NCI-H82 (cell line): Measurements from ENCODE around the gene WDR89.
A peak's percentile ranks its signal among the peaks of the same experiment; 100 is the strongest.
"Not testable (repeated sequence)": the region's sequence is repeated elsewhere in the genome, so short reads cannot be mapped to it uniquely, and the experiment has no call there.

Source experiments
- DNase-seq: peaks from one replicate; lab custom pipeline; 2025; lab: John Stamatoyannopoulos, UW

WDR89 gene, protein sequence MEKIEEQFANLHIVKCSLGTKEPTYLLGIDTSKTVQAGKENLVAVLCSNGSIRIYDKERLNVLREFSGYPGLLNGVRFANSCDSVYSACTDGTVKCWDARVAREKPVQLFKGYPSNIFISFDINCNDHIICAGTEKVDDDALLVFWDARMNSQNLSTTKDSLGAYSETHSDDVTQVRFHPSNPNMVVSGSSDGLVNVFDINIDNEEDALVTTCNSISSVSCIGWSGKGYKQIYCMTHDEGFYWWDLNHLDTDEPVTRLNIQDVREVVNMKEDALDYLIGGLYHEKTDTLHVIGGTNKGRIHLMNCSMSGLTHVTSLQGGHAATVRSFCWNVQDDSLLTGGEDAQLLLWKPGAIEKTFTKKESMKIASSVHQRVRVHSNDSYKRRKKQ

GRCh38 chr14:63641473-63642228 is at the start of gene WDR89:
WDR89 (minus strand) TSS chr14:63641871; CDS start chr14:63599942, 41,929 bp downstream.
- peak; percentile 99 for DNase-seq

DNA sequence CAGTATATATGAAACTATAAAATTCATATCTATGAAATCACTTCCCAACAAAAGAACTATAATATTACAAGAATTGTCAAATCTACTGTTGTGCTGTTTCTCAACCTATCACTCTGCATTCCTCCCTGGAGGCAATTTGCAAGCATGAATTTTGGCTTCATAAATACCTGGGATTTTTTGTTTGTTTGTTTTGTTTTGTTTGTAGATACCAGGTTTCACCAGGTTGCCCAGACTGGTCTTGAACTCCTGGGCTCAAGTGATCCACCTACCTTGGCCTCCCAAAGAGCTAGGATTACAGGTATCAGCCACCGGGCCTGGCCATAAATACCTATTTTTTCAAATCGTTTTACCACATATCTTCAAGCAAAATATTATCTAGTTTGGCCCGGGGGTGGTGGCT is 47.5 kb upstream of the WDR89 start:
- DNase-seq, result no peak

GRCh38 chr14:63686926-63687325 is 45.3 kb upstream of the WDR89 start:
- DNase-seq, result no peak

DNA sequence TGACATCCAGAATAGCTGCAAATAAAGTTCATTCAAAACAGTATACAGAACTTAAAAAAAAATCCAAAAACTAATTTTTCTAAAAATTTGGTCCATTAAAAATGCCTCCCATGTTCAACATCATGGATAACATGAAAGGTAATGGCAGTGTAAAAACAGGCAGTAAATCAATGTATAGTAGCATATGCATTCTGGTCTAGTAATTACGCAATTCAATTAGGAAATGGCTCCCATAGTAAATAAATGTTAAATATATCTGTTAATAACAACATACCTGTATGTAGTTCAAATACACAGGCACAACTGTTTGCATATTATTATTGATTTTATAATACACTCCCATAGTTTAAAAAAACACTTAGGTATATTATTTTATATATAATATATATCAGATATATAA is 43.7 kb upstream of the WDR89 start:
- DNase-seq, result no peak

DNA sequence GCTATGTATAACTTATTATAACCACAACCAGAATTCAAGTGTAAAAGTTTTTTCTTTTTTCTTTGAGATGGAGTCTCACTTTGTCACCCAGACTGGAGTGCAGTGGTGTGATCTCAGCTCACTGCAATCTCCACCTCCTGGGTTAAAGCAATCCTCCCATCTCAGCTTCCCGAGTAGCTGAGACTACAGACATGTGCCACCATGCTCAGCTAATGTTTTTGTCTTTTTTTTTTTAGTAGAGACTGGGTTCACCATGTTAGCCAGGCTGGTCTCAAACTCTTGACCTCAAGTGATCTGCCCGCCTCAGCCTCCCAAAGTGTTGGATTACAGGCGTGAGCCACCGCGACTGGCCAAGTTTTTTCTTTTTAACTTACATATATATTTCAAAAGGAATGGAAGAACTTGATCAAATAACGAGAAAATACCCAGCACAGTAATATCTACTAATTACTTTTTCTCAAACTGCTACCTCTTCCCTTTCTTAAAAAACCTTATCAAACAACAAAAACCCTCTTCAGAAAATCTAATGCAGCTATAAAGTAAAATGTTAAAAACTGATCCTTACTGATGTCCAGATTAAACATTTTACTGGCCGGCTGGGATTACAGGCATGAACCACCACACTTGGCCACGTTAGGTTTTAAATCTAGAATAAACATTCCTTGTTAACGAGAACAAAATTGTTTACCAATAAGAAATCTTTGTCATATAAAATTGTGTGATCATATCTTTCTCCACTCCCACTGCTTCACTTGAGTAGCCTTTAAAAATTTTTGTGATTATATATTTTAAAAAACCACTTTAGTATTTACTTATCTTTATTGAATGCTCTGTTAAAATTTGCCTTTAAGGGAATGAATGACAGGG is 41.3 kb upstream of the WDR89 start:
- no peak for DNase-seq

DNA sequence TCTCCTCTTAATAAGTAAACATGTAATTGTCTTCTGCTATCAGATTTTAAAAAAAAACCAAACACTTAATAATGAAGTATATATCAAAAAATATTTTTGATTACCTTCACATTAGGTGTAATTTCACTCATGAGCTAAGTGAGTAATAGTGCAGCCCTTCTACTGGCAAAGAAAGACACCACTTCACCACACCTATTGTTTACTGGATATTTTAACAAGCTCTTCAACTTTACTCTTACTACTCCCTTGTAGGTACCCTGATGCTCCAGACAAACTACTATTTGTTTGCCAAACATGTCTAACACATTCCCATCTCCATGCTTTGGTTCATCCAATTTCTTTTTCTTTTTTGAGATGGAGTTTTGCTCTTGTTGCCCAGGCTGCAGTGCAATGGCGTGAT is 36.9 kb upstream of the WDR89 start:
- no peak for DNase-seq

GRCh38 chr14:63677891-63678379 is 36.3 kb upstream of the WDR89 start:
- DNase-seq, result no peak

DNA sequence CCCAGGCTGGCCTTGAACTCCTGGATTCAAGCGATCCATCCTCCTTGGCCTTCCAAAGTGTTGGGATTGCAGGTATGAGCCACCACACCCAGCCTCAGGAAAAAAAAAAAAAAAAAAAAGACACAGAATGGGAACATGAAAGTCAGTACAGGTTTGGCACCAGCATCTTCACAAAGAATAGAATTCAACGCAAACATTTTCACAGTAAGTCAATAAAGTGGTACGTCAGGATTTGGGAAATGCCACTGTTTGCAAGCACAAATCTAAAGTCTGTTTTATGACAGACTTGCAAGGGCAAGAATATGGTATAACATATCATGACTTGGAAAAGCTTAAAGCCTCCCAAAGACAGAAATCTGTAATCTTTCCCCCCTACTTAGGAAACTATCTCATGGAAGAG is 34.9 kb upstream of the WDR89 start:
- no peak for DNase-seq

GRCh38 chr14:63673886-63674497 is 32.3 kb upstream of the WDR89 start:
- DNase-seq, result peak; percentile 23

DNA sequence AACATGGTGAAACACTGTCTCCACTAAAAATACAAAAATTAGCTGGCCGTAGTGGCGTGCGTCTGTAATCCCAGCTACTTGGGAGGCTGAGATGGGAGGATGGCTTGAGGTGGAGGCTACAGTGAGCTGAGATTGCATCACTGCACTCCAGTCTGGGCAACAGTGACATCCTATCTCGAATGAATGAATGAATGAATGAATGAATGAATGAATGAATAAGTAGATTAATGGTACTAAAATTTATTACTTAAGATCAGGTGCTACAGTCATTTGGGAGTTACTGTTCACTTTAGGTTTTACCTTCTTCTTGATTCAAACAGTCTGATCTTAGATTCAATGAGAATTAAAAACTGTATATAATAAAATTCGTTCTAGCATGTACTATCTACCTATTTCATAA is 31.6 kb upstream of the WDR89 start:
- DNase-seq, result no peak

DNA sequence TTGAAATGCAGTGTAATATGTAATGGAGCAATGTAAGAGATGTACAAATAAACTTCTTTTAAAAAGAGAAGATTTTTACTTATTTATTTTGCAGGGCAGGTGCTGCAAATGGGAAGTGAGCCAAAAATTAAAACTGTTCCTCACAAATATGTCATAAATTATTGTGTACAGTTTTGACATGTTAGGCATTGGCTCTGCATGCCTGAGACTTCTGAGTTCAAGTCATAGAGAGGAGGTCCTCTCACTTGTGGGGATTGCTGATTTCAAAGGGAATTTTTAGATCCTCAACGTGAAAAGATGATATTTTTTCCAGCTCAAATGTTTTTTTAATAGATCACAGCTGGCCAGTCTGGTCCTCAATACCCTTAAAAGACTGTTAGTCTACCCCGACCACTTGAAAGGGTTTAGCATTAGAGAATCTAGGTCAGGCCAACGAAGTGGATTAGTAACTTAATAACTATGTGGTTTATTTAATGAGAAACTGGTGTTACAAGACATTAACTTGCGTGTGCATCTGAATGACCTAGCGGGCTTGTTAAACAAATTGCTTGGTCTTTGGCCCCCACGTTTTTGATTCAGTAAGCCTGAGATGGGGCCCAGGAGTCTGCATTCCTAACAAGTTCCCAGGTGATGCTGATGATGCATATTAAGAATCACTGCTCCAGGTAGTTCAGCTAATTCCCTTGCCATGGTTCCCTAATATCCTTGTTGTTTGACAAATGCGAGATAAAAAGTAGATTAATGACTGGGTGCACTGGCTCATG is 30.9 kb upstream of the WDR89 start:
- peak; percentile 85 for DNase-seq

- peak; percentile 31 for DNase-seq
Measured at GRCh38 chr14:63671987-63672386, 30.3 kb upstream of the WDR89 start.

GRCh38 chr14:63670692-63671091 is 29.0 kb upstream of the WDR89 start:
- DNase-seq, result no peak

GRCh38 chr14:63666335-63666734 is 24.7 kb upstream of the WDR89 start:
- no peak for DNase-seq

DNA sequence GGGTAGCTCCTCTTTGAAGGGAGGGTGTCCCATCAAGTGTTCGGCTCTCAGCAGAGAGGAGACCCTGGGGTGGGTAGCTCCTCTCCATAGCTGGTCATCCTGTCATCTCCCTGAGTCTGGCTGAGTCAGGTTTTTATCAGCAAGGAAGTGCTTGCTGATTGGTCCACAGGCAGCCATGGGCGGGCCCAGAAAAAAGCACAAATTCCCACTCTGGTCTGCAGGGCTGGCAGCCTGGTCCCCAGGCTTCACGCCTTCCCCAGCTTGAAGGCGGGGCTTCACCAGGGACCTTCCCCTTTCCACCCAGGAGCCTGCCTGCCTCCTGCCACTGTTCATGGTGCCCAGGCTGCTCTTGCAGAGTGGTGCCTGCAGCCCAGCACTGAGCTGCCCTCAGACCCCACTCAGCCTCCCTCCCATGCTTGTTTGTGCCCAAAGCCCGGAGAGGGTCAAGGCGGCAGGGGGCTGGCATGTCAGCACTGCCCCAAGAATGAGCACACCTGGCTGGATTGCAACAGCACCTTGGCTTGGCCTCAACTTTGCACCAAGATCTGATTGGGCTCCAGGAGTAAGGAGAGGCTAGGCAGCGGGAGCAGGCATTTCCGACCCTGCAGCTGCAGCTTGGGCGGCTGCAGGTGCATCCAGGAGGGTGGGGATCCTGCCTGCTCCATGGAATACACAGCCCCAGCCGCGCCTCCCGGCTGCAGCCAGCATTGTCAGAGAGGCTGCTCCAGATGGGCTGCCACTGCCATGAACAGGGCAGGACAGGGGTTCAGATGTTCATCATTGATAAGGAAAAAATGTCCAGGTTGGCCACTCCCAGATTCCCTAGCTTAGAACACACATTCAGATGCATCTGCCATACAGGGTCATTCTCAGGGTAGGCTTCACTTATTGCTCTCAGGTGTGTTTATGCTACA is 22.0 kb upstream of the WDR89 start:
- DNase-seq, result no peak

DNA sequence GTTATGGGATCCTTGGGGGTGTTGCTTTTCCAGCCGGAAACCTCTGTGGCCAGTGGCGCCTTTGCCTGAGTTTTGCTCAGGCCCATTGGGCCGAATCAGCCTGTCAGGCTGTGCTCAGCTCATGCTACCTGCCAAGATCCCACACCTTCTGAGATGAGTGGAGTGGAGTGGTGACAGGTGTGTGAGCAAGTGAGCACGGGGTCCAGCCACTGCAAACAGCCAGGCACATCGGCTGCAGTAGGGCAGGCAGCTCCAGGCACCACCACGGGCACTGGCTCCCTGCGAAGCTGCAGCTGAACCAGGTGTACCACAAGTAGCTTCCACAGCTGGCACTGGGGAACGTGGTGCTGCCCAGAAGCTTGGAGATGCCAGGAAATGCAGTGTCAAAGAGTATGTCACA is 21.1 kb upstream of the WDR89 start:
- no peak for DNase-seq

DNA sequence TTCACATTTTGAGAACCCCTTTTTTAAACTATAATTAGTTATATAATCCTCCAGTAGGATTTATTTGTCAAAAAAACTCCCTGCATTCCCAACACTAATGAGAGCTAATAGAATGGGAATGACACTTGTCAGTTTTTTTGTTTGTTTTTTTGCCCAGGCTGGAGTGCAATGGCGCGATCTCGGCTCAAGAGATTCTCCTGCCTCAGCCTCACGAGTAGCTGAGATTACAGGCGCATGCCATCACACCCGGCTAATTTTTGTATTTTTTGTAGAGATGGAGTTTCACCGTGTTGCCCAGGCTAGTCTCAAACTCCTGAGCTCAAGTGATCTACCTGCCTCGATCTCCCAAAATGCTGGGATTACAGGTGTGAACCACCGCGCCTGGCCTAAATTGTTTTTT is 20.2 kb upstream of the WDR89 start:
- not testable (repeated sequence) for DNase-seq

GRCh38 chr14:63659726-63660125 is 18.1 kb upstream of the WDR89 start:
- no peak for DNase-seq

- no peak for DNase-seq
Measured at GRCh38 chr14:63656194-63656593, 14.5 kb upstream of the WDR89 start.

DNA sequence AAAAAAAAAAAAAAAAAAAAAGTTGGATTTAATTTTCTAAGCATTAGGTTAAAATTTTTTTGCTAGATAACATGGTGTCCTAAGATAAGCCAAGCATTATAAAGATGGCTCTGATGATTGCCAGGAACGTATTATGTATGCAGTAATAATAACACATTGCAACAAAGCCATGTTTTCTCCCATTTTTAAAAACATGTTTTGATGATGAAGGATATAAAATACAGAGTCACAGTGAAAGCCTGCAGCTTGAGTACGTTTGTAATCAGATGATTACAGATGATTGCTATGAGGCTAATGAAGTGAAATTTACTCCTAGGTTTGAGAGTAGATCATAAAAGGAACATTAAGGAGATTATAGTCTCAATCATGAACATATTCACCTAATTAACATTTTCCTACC is 13.3 kb upstream of the WDR89 start:
- DNase-seq, result no peak
